G401 (cell line): ENCODE results near the gene OR4K2. TPM values are rescaled to one million over a fixed set of nuclear protein-coding genes. Genes with fewer than 3 reads are reported as not detected.
"Not testable (repeated sequence)": the region's sequence is repeated elsewhere in the genome, so short reads cannot be mapped to it uniquely, and the experiment has no call there.

Source experiments
- DNase-seq: peaks from one replicate; pipeline ENCODE4 v3.0.0-alpha.2; 2015; ENCODE audit warnings: low spot score
- in situ Hi-C: cut with HindIII; loops from 2 replicates; pipeline ENCODE4 v1.10.0; 2016; ENCODE audit warnings: low sequenced_read_pairs, mixed read lengths
- total RNA-seq: library from RNA; depleted of rRNA; stranded (reverse); fragments of >200 nt; shearing (Covaris generic); gene quantifications from 2 replicates; pipeline ENCODE4 v1.2.3, GENCODE V29; 2014; rRNA removed

The OR4K2 gene
- not detected in 2 replicates for total RNA-seq

DNA sequence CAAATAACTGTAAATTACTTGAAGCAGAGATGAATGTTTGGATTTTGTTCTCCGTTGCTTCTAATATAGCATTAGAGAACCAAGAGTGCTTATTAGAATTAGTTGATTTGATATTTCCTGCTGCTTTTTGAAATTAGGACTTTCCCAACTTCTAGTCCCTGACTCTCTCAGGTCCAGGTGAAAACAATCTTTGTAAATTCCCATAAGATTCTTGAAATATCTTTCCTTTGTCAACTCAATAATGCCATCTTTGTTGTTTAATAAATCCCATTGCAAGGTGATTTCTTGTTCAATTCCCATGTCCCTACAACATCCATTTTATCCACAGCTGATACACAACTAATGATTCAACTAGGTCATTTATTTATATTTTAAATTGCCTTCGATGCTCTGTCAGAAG, at the start of gene OR4K2:
Gene OR4K2 (plus strand): TSS at position 301 of the 400 bp plus-strand sequence. CDS start 1,126 bp downstream, outside the sequence.
- in situ Hi-C loops: no loop called here
- no peak for DNase-seq

GRCh38 chr14:19827626-19828244, 47.2 kb upstream of the OR4K2 start:
- DNase-seq, in situ Hi-C loops: not testable (repeated sequence)

DNA sequence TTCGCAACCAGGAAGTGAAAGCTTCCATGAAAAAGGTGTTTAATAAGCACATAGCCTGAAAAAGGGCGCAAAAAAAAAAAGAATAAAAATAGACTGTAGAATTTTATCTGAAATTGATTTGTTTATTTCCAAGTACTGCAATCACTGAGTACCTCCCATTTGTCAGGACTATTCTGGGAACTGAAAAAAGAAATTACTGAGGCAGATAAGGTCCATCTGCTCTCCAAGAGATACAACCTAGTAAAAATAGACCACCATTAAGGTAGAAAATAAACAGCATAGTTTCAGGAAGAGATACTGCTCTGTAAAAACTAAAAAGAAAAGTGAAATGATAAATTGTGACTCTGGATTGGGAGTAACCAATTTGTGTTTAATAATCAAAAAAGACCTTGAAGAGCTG, 46.6 kb upstream of the OR4K2 start:
- peak; percentile 57 for DNase-seq
- in situ Hi-C loops: no loop called here

- DNase-seq, in situ Hi-C loops: not testable (repeated sequence)
Observed at GRCh38 chr14:19834203-19834848, 40.6 kb upstream of the OR4K2 start.

DNA sequence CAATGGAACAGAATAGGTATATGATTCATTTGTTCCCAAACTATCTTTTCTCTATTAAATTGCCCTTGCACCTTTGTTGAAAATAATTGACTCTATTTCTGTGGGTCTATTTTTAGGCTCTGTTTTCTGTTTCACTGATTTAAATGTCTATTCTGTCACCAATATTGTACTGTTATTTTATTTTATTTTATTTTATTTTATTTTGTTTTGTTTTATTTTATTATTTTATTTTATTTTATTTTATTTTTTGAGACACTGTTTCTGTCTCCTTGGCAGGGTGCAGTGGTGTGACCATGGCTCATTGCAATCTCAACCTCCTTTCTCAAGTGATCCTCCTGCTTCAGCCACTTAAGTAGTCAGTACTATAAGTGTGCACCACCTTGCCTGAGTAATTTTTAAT, 36.5 kb upstream of the OR4K2 start:
- DNase-seq: no peak
- in situ Hi-C loops: no loop called here

DNA sequence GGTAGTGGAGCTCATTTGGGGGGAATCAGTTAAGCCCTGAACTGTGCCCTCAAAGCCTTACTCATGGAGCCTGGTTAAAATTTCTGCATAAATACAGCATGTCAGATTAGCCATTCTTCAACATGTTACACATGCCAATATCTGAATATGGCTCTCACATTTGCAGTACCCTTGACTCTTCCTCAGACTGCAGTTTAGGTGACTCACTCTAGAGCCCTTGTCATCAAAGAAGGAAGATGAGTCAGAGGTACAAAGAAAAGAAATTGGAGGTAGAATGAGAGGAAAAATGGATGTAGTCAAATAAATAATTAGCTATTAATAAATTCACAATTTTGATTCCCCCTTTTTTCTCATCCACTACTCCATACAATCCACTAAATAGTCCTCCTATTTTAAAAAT, 23.6 kb upstream of the OR4K2 start:
- in situ Hi-C loops: no loop called here
- DNase-seq: no peak

DNA sequence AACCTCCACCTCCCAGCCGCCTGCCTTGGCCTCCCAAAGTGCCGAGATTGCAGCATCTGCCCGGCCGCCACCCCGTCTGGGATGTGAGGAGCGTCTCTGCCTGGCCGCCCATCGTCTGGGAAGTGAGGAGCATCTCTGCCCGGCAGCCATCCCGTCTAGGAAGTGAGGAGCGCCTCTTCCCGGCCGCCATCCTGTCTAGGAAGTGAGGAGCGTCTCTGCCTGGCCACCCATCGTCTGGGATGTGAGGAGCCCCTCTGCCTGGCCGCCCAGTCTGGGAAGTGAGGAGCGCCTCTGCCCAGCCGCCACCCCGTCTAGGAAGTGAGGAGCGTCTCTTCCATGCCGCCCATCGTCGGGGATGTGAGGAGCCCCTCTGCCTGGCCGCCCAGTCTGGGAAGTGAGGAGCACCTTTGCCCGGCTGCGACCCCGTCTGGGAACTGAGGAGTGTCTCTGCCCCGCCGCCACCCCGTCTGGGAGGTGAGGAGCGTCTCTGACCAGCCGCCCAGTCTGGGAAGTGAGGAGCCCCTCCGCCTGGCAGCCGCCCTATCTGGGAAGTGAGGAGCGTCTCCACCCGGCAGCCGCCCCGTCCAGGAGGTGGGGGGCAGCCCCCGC, 8.8 kb upstream of the OR4K2 start:
- in situ Hi-C loops, DNase-seq: not testable (repeated sequence)

DNA sequence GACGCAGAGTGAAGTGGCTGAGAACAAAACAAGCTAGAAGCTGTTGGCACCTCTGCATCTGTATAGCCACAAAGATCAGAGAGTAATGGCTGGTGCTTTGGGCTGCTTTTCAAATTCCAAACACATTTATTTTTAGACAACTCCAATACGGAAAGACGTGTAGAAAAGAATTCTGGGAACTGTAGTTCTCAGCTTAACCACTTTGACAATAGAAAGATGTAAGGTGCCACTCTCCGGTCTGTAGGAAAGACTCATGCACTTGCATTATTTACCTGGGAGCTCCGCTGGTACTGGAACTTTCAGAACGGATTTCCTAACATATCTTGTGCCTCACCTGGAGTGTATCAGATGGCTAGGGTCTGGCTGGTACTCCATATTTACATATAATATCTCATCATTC, 1.8 kb upstream of the OR4K2 start:
- in situ Hi-C loops: no loop called here
- peak; percentile 29 for DNase-seq

DNA sequence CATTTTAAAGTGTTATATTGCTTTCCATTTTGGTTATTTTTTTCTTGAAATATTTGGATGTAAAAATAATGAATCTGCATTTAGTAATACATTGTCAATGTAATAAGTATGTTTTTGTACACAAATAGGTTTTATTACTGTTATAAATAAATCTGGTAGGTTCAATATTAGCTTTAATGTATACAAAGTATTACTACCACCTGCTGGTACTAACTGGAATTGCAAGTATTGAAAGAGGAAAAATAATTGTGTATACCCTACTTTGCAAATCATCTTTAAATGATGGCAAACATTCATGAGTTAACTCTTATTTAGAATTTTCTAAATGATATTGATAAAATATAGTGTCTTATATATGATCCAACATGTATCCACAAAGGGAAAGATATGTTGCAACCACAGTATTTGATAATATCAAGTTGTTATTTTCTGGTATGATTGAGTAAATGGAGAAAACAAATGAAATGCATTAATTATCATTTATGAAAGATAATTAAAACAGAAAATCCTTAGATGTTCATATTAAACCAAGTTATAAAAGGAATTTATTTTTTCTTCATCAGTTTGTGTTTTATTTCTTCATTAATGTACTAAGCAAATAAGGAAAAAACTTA, 3.2 kb downstream of the OR4K2 start:
- DNase-seq: peak; percentile 18
- in situ Hi-C loops: no loop called here

DNA sequence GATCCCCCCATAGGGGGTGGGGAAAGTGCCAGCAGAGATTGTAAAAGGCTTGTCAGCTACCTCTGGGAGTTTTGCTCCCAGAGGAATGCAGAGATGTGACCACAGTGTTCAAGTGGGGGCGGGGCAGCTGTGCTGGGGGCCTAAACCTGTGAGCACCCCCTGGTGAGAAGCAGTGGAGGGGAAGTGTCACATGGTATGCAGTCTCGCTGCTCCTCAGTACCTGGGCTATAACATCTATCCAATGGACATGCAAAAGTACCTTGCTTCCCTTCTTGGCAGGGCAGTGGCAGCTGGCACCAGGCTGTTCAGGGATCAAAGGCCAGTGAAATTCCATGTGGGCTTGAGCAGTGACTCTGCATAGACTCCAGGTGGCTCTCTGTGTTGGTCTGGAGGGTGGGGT, 20.3 kb downstream of the OR4K2 start:
- no peak for DNase-seq
- in situ Hi-C loops: no loop called here

DNA sequence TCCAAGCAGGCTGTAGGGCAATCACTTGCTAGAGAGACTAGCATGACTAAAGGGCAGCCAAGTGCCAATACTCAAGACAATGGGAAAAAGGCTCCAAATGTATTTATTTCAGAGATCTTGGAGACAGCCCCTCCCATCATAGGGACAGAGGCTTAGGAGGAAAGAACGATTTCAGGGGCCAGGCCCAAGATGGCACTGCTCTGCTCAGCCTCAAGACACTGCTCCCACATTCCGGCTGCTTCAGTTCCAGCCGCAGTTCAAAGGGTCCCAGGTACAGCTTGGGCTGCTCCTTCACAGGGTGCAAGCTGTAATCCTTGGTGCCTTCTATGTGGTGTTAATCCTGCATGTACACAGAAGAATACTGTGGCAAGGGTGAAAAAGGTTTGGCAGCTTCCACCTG, 26.1 kb downstream of the OR4K2 start:
- DNase-seq: no peak
- in situ Hi-C loops: no loop called here

DNA sequence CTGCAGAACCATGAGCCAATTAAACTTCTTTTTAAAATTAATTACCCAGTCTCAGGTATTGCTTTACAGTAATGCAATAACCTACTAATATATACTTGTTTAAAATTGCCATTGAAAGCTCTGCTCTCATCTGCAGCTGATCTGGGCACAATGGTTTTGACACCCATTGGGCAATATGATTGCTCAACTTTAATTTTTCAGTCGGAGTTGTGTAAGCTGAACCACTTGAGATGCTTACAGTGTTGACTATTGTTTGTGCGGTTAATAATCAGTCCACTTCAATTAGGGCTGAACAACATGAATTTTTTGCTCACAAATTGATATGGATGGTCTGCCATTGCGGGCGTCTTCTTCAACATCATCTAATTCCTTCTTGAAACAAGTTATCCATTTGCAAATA, 27.5 kb downstream of the OR4K2 start:
- DNase-seq: no peak
- in situ Hi-C loops: no loop called here

GRCh38 chr14:19906665-19907064, 31.7 kb downstream of the OR4K2 start:
- DNase-seq: no peak
- in situ Hi-C loops: no loop called here

GRCh38 chr14:19911114-19911513, 36.2 kb downstream of the OR4K2 start:
- no peak for DNase-seq
- in situ Hi-C loops: no loop called here

GRCh38 chr14:19917243-19917642, 42.3 kb downstream of the OR4K2 start:
- no peak for DNase-seq
- in situ Hi-C loops: no loop called here

DNA sequence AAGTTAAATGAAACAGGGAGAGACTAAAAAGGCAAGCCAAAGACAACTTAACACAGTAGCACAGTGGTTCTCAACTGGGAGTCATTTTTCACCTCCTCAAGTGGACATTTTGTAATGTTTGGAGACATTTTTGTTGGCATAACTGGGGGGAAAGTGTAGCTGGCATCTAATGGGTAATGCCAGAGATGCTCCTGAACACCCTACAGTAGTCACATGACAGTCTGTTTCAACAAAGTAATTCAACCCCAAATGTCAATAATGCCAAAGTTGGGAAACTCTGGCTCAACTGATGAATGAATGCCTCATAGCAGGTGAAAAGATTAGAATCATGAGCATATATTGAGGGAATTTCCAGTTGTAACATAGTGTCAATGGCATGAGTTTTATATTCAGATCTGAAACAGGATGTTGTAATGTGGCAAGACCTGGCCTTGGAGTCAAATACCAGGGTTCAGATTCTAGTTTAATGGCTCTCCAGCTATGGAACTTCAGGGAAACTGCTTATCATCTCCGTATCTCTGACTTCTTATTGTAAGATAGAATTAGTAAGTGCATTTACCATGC, 43.1 kb downstream of the OR4K2 start:
- no peak for DNase-seq
- in situ Hi-C loops: no loop called here

- DNase-seq: no peak
- in situ Hi-C loops: no loop called here
Observed at GRCh38 chr14:19918553-19919264, 43.8 kb downstream of the OR4K2 start.

DNA sequence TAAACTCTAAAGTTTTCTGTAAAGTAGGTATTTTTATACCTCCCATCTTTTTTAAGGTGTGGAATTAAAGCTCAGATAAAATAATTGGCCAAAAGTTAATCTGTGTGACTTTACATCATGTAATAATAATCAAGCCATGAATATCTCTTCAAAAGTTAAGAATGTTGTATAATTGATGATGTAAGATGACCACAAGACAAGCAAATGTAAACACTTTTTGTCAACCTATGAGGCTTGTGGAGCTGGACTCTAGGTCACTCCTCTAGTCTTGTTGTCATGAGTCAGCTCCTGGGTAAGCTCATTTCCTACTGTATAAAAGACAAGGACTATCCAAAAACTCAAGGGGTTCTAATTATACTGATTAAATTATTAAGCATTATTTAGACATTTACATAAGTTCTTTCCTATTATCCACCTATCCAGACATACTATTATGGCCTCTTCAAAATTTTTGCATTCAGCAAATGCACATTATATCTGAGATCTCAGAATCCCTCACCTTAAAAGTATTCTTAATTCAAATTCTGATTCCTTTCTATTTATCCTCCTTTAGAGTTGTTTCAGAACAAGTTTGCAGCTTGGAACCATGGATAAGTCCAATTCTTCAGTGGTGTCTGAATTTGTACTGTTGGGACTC, 45.2 kb downstream of the OR4K2 start, which contains the start of gene OR4K5:
Gene OR4K5 (plus strand): TSS at position 587 of the 637 bp plus-strand sequence. CDS start 0 bp downstream, at position 587.
- DNase-seq: no peak
- in situ Hi-C loops: no loop called here

DNA sequence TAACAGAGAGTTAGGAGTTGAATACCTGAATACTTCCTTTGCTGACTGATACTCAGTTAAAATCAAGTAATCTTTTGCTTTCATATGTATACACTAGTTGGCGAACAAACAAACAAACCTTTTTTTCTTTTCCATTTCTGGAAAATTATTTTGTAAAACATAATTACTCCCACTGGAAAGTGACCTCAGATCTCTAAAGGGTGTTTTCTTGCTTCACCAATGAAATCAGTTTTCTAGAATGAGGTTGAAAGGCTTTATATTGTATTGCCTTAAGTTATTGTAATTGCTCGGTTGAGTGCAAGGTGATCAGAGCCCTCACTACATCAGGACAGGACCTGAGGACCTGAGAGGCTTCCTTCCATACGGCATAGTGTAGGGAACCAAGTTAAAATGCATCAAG, 55.7 kb downstream of the OR4K2 start, which contains the start of gene OR4K1:
Gene OR4K1 (plus strand): TSS at position 301 of the 400 bp plus-strand sequence. CDS start 4,750 bp downstream, outside the sequence.
- in situ Hi-C loops: no loop called here
- DNase-seq: no peak
